ENCODE data around the gene GYG1.
"Not testable (repeated sequence)": the region's sequence is repeated elsewhere in the genome, so short reads cannot be mapped to it uniquely, and the experiment has no call there.

Gene GYG1

GRCh38 chr3:148991219-148992026 is at the start of gene GYG1:
Gene GYG1 (plus strand): TSS chr3:148991540. CDS start chr3:148991641, 101 bp downstream.
- DNase-seq: peak; percentile 77

GRCh38 chr3:148943506-148944205 is 47.7 kb upstream of the GYG1 start:
- DNase-seq: no peak

- no peak for DNase-seq
These were observed 46.2 kb upstream of the GYG1 start for GRCh38 chr3:148945116-148945515.

- DNase-seq: no peak
These were observed 42.3 kb upstream of the GYG1 start for GRCh38 chr3:148948913-148949657.

- no peak for DNase-seq
These were observed 40.5 kb upstream of the GYG1 start for GRCh38 chr3:148950806-148951205.

- no peak for DNase-seq
These were observed 39.6 kb upstream of the GYG1 start for GRCh38 chr3:148951599-148952361.

- no peak for DNase-seq
These were observed 38.2 kb upstream of the GYG1 start for GRCh38 chr3:148953094-148953493.

- no peak for DNase-seq
These were observed 36.4 kb upstream of the GYG1 start for GRCh38 chr3:148954981-148955380.

- no peak for DNase-seq
These were observed 35.6 kb upstream of the GYG1 start for GRCh38 chr3:148955544-148956346.

GRCh38 chr3:148957586-148957985 is 33.8 kb upstream of the GYG1 start:
- DNase-seq: no peak

GRCh38 chr3:148958696-148959095 is 32.6 kb upstream of the GYG1 start:
- no peak for DNase-seq

- no peak for DNase-seq
These were observed 28.8 kb upstream of the GYG1 start for GRCh38 chr3:148962513-148962912.

- no peak for DNase-seq
These were observed 26.5 kb upstream of the GYG1 start for GRCh38 chr3:148964809-148965208.

- no peak for DNase-seq
These were observed 23.0 kb upstream of the GYG1 start for GRCh38 chr3:148968321-148968720.

- no peak for DNase-seq
These were observed 21.1 kb upstream of the GYG1 start for GRCh38 chr3:148970271-148970670.

GRCh38 chr3:148971401-148972163 is 19.8 kb upstream of the GYG1 start:
- no peak for DNase-seq

- no peak for DNase-seq
These were observed 16.6 kb upstream of the GYG1 start for GRCh38 chr3:148974726-148975125.

GRCh38 chr3:148975248-148975647 is 16.1 kb upstream of the GYG1 start:
- DNase-seq: no peak

GRCh38 chr3:148975696-148976095 is 15.6 kb upstream of the GYG1 start:
- DNase-seq: no peak

- DNase-seq: no peak
These were observed 10.1 kb upstream of the GYG1 start for GRCh38 chr3:148981273-148981672.

- not testable (repeated sequence) for DNase-seq
These were observed 3.8 kb upstream of the GYG1 start for GRCh38 chr3:148987551-148987950.

Data from activated CD4-positive, CD25-positive, alpha-beta regulatory T cell treated with anti-CD3 and anti-CD28 coated beads, Interleukin-2, amount 50 U/mL, for 72 hours (primary cell).